ENCODE results near the gene YDJC. TPM values are rescaled to one million over a fixed set of nuclear protein-coding genes. Genes with fewer than 3 reads are reported as not detected.

YDJC gene
- total RNA-seq, 1 experiment from 2014 or later, result 25.7 TPM

- Histone ChIP-seq H4K20me1 (ENCODE audit: insufficient read depth) (no peaks in the 10 kb centered on the region), H3K27ac (no peak overlapping the region), H3K9me2 (ENCODE audit: insufficient read depth) (no peaks in the 10 kb centered on the region), H3K27me3 (ENCODE audit: insufficient read depth, low read depth) (no peaks in the 10 kb centered on the region), H3K36me3 (ENCODE audit: low read depth) (no peaks in the 10 kb centered on the region), H3K4me2 (no peak overlapping the region), H3K4me3 (no peak overlapping the region), H3K79me2 (ENCODE audit: low read depth) (no peaks in the 10 kb centered on the region), H3K9me3 (ENCODE audit: insufficient read depth, low read depth) (no peaks in the 10 kb centered on the region), H2AFZ (no peak overlapping the region), H3K4me1 (replicated peaks; ENCODE audit: insufficient read depth) (0 out of 2 replicates have a peak, but pooled peaks cover 5% of the 10 kb centered on the region), H3F3A (ENCODE audit: insufficient read depth, low read depth) (peaks cover 12% of the 10 kb centered on the region; the same call in 1 of the 2 replicates)
- CTCF ChIA-PET, result no interaction called here
- intact Hi-C loops (cut with micrococcal nuclease; ENCODE audit: unreplicated experiment), result no loop called here
- DNase-seq, result no peak
- BruUV-seq (replicated peaks), result no TSS peak
- POLR2A ChIA-PET (ENCODE audit: unreplicated experiment), result no interaction called here
- TF ChIP-seq CTCF (conservative IDR thresholded peaks at IDR 0.05) (no peak), EZH2 (IDR thresholded peaks at IDR 0.05; ENCODE audit: low read depth) (no peak)
Observed at GRCh38 chr22:21660904-21661303, 31.1 kb upstream of the YDJC start.

GRCh38 chr22:21659864-21660525 is 30.2 kb upstream of the YDJC start:
- ChIA-PET CTCF (no interaction called here), POLR2A (ENCODE audit: unreplicated experiment) (no interaction called here)
- DNase-seq, result no peak
- Histone ChIP-seq H3K9me2 (ENCODE audit: insufficient read depth) (no peaks in the 10 kb centered on the region), H3K4me3 (no peak overlapping the region), H3K9me3 (ENCODE audit: insufficient read depth, low read depth) (no peaks in the 10 kb centered on the region), H3K27ac (no peak overlapping the region), H3F3A (ENCODE audit: insufficient read depth, low read depth) (peaks cover 12% of the 10 kb centered on the region; the same call in 1 of the 2 replicates), H2AFZ (no peak overlapping the region), H3K4me2 (no peak overlapping the region), H3K36me3 (ENCODE audit: low read depth) (no peaks in the 10 kb centered on the region), H3K79me2 (ENCODE audit: low read depth) (no peaks in the 10 kb centered on the region), H4K20me1 (ENCODE audit: insufficient read depth) (no peaks in the 10 kb centered on the region), H3K27me3 (ENCODE audit: insufficient read depth, low read depth) (no peaks in the 10 kb centered on the region), H3K4me1 (replicated peaks; ENCODE audit: insufficient read depth) (0 out of 2 replicates have a peak, but pooled peaks cover 5% of the 10 kb centered on the region)
- intact Hi-C loops (cut with micrococcal nuclease; ENCODE audit: unreplicated experiment), result no loop called here
- no TSS peak for BruUV-seq (replicated peaks)
- TF ChIP-seq EZH2 (IDR thresholded peaks at IDR 0.05; ENCODE audit: low read depth), result no peak
- TF ChIP-seq CTCF (conservative IDR thresholded peaks at IDR 0.05), result no peak

DNA sequence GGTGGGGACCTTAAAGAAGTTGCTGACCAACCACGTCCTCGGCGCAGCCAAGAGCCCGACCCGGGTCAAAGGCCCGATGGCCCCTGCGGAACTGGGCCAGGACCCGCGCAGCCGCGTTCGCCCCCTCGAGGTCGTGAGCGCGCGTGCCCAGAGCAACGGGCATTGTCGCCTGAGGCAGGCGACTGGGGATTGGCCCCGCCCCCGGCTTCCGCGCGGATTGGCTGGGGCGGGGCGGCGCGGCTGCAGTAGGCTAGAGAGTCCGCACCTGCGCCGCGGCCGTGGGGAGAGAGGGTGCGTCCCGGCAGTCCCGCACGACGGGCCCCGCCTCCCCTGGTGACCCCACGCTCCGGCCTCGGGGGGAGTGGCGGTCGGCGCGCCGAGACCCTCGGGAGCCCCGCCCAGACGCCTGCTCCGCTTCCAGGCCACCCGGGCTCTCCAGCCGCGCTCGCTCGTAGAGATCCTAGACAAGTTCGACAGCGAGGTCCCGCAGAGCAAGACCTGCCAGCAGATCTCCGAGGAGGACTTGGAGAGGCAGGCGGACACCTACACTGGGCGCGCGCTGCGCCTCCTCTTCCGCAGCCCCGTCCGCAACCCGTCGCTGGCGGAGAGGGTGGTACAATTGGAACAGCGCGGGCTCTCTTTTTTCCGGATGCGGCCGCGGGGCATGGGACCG is 27.7 kb upstream of the YDJC start:
- intact Hi-C loops (cut with micrococcal nuclease; ENCODE audit: unreplicated experiment), result no loop called here
- H3F3A ChIP-seq (ENCODE audit: insufficient read depth, low read depth), result peaks cover 12% of the 10 kb centered on the region; the same call in 1 of the 2 replicates
- H4K20me1 ChIP-seq (ENCODE audit: insufficient read depth), result no peaks in the 10 kb centered on the region
- H3K27ac ChIP-seq, result no peak overlapping the region
- H3K36me3 ChIP-seq (ENCODE audit: low read depth), result no peaks in the 10 kb centered on the region
- H2AFZ ChIP-seq, result peak overlapping the region; percentile 76
- DNase-seq, result peak; percentile 43 to 73
- peak overlapping the region; percentile 68 for H3K4me2 ChIP-seq
- 0 out of 2 replicates have a peak, but pooled peaks cover 5% of the 10 kb centered on the region for H3K4me1 ChIP-seq (replicated peaks; ENCODE audit: insufficient read depth)
- POLR2A ChIA-PET (ENCODE audit: unreplicated experiment), result no interaction called here
- peak overlapping the region; percentile 58 for H3K4me3 ChIP-seq
- H3K27me3 ChIP-seq (ENCODE audit: insufficient read depth, low read depth), result no peaks in the 10 kb centered on the region
- no peaks in the 10 kb centered on the region for H3K9me2 ChIP-seq (ENCODE audit: insufficient read depth)
- BruUV-seq (replicated peaks), result no TSS peak
- CTCF ChIA-PET, result interaction anchor here (0.7 kb wide), 1 partner anchor 29 kb away, joined by 4 read pairs; no protein-coding TSS in a partner anchor
- no peak for TF ChIP-seq EZH2 (IDR thresholded peaks at IDR 0.05; ENCODE audit: low read depth)
- TF ChIP-seq CTCF (conservative IDR thresholded peaks at IDR 0.05), result no peak
- no peaks in the 10 kb centered on the region for H3K9me3 ChIP-seq (ENCODE audit: insufficient read depth, low read depth)
- no peaks in the 10 kb centered on the region for H3K79me2 ChIP-seq (ENCODE audit: low read depth)
